ENCODE measurements around the gene KIRREL1.

The KIRREL1 gene

DNA sequence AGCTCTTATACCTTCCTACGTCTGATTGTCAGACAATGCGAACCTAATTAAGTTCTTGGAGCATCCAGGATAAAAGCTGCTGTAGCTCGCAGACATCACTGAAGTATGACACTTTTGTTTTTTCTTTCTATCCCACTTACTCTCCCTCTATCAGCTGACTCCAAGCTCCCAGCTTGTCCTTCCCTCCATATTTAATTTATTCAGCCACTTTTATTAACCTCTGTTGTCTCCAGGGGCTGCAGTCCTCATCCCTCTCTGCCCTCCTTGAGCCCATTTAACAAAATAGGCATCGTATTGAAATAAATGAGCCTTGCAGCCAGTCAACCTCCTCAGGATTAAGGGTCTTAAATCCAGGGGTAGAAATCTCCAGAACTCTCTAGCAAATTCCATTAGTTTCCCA is 7.1 kb downstream of the KIRREL1 start:
- in situ Hi-C loops (cut with MboI; ENCODE audit: low sequenced_read_pairs, unreplicated experiment): no loop called here
- TF ChIP-seq, protein P1, sequence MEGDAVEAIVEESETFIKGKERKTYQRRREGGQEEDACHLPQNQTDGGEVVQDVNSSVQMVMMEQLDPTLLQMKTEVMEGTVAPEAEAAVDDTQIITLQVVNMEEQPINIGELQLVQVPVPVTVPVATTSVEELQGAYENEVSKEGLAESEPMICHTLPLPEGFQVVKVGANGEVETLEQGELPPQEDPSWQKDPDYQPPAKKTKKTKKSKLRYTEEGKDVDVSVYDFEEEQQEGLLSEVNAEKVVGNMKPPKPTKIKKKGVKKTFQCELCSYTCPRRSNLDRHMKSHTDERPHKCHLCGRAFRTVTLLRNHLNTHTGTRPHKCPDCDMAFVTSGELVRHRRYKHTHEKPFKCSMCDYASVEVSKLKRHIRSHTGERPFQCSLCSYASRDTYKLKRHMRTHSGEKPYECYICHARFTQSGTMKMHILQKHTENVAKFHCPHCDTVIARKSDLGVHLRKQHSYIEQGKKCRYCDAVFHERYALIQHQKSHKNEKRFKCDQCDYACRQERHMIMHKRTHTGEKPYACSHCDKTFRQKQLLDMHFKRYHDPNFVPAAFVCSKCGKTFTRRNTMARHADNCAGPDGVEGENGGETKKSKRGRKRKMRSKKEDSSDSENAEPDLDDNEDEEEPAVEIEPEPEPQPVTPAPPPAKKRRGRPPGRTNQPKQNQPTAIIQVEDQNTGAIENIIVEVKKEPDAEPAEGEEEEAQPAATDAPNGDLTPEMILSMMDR (IDR thresholded peaks at IDR 0.05; ENCODE audit: borderline replicate concordance, control extremely low read depth, extremely low read depth, insufficient read depth, missing control alignments): no peak
- DNase-seq (ENCODE audit: low spot score): no peak

DNA sequence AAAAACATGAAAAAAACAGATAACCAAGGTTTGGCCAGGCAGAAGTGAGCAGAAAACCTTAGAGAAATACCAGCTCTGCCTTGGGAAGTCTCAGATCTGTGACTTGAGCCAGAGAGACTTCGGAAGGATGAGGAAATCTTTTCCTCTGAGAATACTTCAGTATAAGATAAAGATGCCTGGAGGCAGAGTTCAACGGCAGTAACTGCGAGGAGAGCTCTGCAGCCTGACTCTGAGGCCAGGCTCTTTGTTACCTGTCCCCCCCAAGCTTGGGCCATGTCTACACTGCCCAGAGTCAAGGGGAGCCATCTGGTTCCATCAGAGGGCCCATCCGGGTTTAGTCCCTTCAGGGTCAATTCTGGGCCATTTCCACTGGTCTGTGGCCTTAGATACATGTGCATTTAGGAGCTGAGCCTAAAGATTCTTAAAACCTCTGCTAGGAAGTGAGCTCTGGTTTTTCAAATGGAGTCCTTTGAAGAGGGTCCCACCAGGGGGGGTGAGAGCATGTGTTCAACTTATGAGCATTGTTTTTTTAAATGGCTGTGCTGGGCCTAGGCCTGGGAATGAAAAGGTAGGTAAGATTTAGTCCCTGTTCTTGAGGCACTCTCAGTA is 8.7 kb downstream of the KIRREL1 start:
- in situ Hi-C loops (cut with MboI; ENCODE audit: low sequenced_read_pairs, unreplicated experiment): no loop called here
- TF ChIP-seq, protein P1 (IDR thresholded peaks at IDR 0.05; ENCODE audit: borderline replicate concordance, control extremely low read depth, extremely low read depth, insufficient read depth, missing control alignments): no peak
- no peak for DNase-seq (ENCODE audit: low spot score)

DNA sequence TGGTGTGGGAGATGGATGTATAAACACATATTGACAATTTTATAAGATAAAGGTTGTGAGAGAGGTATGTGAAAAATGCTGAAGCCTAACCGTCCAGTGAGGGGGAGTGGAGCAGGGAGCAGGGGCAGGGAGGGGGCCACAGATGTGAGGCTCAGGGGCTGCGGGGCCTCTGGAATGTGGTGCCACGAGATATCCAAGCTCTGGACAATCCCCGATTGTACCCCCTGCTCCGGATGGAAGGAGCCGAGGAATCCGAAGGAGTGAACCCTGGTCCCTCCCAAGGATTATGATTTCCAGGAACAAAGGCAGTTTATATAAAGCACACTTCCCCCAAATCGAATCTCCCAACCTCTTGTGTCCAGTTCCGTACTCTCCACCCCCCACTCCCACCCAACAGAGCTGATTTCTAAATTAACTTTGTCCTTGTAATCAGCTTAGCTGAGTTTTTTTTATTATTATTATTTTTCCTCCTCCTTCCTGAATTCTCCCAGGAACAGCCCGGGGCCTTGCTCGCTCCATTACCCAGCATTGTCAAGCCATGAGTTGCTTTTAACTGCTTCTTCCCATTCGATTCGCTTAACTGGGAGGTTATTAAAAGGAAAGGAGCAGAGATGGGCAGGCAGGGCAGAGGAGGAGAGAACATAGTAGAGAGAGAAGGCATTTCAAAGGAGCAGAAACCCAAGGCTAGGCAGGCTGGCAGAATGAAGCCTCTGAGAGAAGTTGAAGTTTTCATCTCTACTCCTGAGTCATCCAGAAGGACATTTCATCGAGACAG is 9.4 kb downstream of the KIRREL1 start:
- DNase-seq (ENCODE audit: low spot score): no peak
- TF ChIP-seq, protein P1 (IDR thresholded peaks at IDR 0.05; ENCODE audit: borderline replicate concordance, control extremely low read depth, extremely low read depth, insufficient read depth, missing control alignments): no peak
- in situ Hi-C loops (cut with MboI; ENCODE audit: low sequenced_read_pairs, unreplicated experiment): no loop called here

DNA sequence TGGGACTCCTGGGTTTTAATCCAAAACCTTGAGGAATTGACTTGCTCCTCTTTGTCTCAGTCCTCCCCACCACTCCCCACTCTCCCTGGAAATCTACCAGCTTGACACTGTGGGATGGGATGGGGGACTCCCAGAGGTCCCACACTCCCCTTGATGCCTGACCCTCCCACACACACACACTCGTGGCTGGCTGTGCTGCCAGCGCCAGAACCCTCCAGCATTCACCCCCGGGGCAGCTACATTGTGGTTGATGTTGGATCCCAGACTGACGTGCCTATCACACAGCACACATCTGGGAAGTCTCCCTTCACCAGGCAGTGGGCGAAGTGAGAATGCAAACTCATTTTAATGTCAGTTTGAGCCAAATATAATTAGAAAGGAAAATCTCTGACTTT is 10.0 kb downstream of the KIRREL1 start:
- no peak for DNase-seq (ENCODE audit: low spot score)
- TF ChIP-seq, protein P1 (IDR thresholded peaks at IDR 0.05; ENCODE audit: borderline replicate concordance, control extremely low read depth, extremely low read depth, insufficient read depth, missing control alignments): no peak
- in situ Hi-C loops (cut with MboI; ENCODE audit: low sequenced_read_pairs, unreplicated experiment): no loop called here

DNA sequence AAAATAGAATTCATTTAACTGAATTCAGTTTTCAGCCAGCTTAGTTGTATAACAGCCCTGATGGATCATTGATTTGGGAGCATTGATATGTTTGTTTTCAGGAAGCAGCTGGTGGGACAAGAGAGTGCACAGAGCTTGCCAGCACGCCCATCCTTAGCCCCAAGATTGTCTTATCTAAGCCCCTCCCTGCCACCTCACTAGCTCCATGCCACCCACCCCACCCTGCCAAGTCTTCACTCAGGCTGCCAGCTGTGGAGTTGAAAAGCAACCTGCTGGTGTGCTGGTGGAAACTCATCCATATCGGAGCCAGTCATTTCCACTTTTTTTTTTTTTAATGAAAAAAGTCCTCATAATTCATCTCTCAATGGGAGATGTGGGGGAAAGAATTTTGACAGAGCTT is 11.8 kb downstream of the KIRREL1 start:
- in situ Hi-C loops (cut with MboI; ENCODE audit: low sequenced_read_pairs, unreplicated experiment): no loop called here
- DNase-seq (ENCODE audit: low spot score): no peak
- TF ChIP-seq, protein P1 (IDR thresholded peaks at IDR 0.05; ENCODE audit: borderline replicate concordance, control extremely low read depth, extremely low read depth, insufficient read depth, missing control alignments): no peak

DNA sequence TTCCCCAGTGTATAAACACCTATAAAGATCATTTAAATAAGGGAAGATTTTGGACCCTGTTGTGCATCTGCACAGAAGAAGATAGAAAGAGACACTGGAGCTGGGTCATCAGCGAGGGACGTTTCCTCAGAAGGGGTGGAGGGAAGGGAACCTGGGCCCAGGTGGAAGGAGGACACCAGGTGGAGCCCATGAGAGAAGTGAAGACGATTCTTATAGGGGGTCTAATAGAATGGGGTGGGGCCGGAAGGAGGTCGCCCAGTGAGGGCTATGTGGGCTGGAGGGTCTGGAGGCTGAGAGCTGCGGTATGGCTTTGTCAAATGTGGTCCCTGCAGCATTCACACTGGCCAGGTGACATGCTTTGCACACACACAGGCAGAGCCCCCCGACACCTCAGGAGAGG is 13.7 kb downstream of the KIRREL1 start:
- in situ Hi-C loops (cut with MboI; ENCODE audit: low sequenced_read_pairs, unreplicated experiment): no loop called here
- TF ChIP-seq, protein P1 (IDR thresholded peaks at IDR 0.05; ENCODE audit: borderline replicate concordance, control extremely low read depth, extremely low read depth, insufficient read depth, missing control alignments): no peak
- no peak for DNase-seq (ENCODE audit: low spot score)

Measured in GM13976 (cell line).